Measurements from ENCODE around the gene GNAT2.
"Not testable (repeated sequence)": the region's sequence is repeated elsewhere in the genome, so short reads cannot be mapped to it uniquely, and the experiment has no call there.

Gene GNAT2

DNA sequence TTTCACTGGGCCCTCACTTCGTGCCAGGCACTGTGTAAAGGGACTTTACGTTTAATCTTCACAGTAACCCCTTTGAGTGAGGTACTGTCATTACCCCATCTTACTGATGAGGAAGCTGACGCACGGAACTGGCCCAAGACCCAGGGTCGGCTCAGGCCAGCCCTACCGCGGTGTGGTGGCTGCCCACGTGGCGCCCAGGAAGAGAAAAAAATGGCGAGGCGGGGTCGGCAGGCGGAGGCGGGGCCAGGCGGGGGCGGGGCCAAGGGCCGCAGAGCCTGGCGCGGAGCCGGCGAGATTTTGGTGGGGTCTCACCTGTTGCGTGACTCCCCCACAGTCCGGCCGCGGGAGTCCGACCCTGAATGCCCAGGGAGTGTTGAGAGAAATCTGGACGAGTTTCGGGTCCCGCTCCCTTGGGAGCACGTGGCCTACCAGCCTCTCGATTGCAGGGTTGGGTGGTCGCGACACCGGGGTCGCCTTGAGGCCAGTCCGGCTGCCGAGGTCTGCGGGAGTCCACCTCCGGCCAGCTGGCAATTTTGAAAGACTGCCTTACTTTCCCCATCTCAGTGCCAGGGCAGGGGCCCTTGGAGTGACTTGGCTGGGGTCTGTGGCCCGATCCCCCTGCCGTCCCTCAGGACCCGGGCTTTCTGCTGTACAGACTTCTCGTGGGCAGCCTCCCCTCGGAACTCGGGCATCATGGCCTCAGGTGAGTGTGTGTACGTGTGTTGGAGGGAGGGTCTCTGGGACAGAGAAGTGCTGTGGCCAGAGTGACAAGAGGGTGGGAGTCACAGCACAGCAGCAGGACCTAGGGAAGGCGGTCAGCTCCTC lies at the start of gene GNAT2, which contains the start of gene AMPD2:
Gene GNAT2, minus strand, starts transcription at position 41 of the 825 bp plus-strand sequence. CDS start 6,746 bp downstream, outside the sequence.
Gene AMPD2, plus strand, starts transcription at position 262 of the 825 bp plus-strand sequence. CDS start 1,339 bp downstream, outside the sequence.
- DNase-seq (ENCODE audit: low read depth in 2 of 2, low spot score in 1 of 2) = peak; percentile 40 to 47

DNA sequence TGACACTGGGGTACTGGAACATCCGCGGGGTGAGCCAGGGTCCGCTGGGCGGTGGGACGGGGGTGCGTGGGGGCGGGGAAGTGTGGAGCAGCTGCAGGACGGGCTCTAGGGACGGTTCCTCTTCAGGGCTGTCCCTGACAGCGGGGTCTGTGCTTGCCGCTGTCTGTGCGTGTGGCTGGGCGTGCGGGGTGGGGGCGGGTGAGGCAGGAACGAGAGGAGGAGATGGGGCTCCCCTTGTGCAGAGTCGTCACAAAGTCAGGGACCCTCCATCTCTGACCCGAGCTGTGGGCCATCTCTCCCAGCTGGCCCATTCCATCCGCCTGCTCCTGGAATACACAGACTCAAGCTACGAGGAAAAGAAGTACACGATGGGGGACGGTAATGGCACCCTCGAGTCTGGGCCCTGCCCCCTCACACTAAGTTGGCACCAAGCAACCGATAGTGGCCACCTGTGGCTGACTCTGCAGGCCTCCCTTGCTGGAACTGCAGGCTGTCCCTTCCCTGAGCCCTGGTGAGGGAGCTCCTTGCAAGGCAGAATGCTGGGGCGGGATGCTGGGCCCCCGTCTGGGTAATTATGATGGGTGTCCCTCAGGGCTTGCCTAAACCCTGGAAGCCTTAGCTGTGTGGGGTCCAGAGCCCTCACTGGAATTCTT lies 48.8 kb upstream of the GNAT2 start:
- no peak for DNase-seq (ENCODE audit: low read depth in 2 of 2, low spot score in 1 of 2)

GRCh38 chr1:109667452-109668122 lies 48.2 kb upstream of the GNAT2 start, which contains the start of gene GSTM2:
Gene GSTM2, plus strand, starts transcription at chr1:109668057. Its CDS starts 59 bp downstream, at chr1:109668116.
- peak; percentile 34 to 39 for DNase-seq (ENCODE audit: low read depth in 2 of 2, low spot score in 1 of 2)

GRCh38 chr1:109664671-109665070 lies 45.3 kb upstream of the GNAT2 start:
- DNase-seq (ENCODE audit: low read depth in 2 of 2, low spot score in 1 of 2) = no peak

DNA sequence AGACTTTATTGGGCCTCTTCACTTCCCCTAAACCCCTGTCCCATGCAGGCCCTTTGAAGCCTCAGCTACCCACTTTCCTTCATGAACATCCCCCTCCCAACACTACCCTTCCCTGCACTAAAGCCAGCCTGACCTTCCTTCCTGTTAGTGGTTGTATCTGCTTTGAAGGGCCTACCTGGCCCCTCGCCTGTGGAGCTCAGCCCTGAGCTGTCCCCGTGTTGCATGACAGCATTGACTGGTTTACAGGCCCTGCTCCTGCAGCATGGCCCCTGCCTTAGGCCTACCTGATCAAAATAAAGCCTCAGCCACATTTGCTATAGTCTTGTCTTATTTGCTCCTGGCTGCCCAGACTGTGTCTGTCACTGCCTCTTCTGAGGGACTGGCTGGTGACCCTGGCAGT lies 42.0 kb upstream of the GNAT2 start:
- DNase-seq (ENCODE audit: low read depth in 2 of 2, low spot score in 1 of 2) = no peak

GRCh38 chr1:109660691-109661026 lies 41.2 kb upstream of the GNAT2 start:
- DNase-seq (ENCODE audit: low read depth in 2 of 2, low spot score in 1 of 2) = not testable (repeated sequence)

- no peak for DNase-seq (ENCODE audit: low read depth in 2 of 2, low spot score in 1 of 2)
Measured at GRCh38 chr1:109659997-109660690, 40.7 kb upstream of the GNAT2 start.

GRCh38 chr1:109659145-109659544 lies 39.7 kb upstream of the GNAT2 start:
- no peak for DNase-seq (ENCODE audit: low read depth in 2 of 2, low spot score in 1 of 2)

- no peak for DNase-seq (ENCODE audit: low read depth in 2 of 2, low spot score in 1 of 2)
Measured at GRCh38 chr1:109658533-109659042, 39.2 kb upstream of the GNAT2 start.

DNA sequence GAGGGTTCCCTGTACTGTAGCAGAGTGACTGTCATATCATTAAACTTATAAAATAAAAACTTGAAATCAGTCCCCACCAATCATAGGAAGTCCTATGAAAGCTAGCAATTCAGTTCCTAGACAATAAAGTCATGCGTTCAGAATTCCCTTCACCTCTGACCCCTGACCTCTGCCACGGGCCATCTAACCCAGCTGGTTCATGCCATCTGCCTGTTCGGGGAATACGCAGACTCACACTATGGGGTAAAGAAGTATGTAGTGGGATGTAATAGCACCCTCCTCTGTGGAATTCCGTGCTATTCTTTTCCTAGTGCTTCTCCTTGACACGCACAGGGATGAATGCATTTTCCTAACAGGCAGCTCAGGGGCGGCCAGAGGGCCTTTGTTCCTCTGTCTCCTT lies 38.6 kb upstream of the GNAT2 start:
- DNase-seq (ENCODE audit: low read depth in 2 of 2, low spot score in 1 of 2) = no peak

DNA sequence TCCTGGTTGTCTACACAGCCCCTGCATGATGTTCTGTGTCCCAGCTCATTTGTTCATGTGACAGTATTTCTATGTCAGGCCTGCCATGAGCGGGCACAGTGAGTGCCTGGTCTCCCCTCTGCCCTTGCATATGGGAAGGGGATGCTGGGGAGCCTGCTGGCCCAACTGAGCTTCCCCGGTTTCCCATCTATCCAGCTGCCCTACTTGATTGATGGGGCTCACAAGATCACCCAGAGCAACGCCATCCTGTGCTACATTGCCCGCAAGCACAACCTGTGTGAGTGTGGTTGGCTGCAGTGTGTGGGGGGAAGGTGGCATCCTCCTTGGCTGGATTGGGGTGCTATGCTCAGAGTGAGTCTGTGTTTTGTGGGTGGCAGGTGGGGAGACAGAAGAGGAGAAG lies 38.0 kb upstream of the GNAT2 start:
- DNase-seq (ENCODE audit: low read depth in 2 of 2, low spot score in 1 of 2) = no peak

- peak in 1 of 2 donors; percentile 38 for DNase-seq (ENCODE audit: low read depth in 2 of 2, low spot score in 1 of 2)
Measured at GRCh38 chr1:109655615-109656519, 36.5 kb upstream of the GNAT2 start, which contains the start of gene GSTM4. Gene GSTM4, plus strand, starts transcription at chr1:109656099. Its CDS starts 291 bp downstream, at chr1:109656390.

- DNase-seq (ENCODE audit: low read depth in 2 of 2, low spot score in 1 of 2) = no peak
Measured at GRCh38 chr1:109654519-109654918, 35.1 kb upstream of the GNAT2 start.

DNA sequence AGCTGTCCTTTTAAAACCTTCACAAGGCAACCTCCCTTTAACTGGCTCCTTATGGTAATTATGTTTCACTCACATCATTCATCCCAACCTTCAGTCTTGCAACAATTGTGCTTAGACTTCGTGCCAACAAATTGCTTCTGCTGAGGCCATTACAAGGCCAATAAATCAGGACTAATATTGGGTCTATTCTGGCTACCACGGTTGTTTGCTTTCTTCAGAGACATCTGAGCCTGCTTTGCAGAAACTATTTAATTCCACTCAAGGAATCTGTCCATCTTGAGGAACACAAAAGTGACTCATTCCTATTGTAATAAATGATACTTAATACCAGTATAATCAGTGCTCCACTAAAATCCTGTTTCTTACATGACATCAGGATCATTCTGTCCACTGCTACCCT lies 33.9 kb upstream of the GNAT2 start:
- no peak for DNase-seq (ENCODE audit: low read depth in 2 of 2, low spot score in 1 of 2)

GRCh38 chr1:109652402-109652801 lies 33.0 kb upstream of the GNAT2 start:
- no peak for DNase-seq (ENCODE audit: low read depth in 2 of 2, low spot score in 1 of 2)

DNA sequence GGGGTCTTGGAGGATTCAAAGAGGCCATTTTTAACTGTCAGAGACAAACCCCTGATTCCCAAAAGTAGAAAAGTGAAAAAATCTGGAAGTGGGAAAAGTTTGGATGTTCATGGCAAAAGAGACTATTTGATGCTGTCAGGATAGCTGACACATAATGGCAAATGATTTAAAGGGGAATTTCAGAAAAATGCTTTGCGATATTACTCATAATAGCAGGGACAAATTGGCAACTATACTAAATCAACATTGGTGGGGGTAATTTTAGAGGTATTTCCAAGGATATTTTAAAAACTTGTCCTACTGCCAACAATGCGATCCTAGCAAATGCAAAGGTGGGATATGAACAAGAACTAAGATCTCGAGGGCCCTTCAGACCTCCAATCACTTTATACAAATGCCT lies 31.2 kb upstream of the GNAT2 start:
- DNase-seq (ENCODE audit: low read depth in 2 of 2, low spot score in 1 of 2) = no peak

DNA sequence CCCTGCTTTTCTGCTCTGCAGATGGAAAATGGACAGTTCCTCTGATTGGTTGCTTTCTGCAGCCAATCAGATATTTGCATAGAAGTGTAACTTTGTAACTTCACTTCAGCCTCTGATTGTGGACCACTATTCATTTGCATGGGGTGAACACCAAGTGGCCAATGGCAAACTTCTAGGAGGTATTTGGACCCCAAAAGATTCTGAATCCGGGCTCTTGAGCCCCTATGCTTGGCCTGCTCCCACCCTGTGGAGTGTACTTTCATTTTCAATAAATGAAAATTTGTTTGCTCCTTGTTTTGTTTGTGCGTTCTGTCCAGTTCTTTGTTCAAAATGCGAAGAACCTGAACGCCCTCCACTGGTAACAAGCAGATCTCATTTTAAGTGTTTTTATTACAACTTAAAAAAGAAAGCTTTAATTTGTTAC lies 30.1 kb upstream of the GNAT2 start:
- DNase-seq (ENCODE audit: low read depth in 2 of 2, low spot score in 1 of 2) = no peak

GRCh38 chr1:109644670-109645069 lies 25.3 kb upstream of the GNAT2 start:
- DNase-seq (ENCODE audit: low read depth in 2 of 2, low spot score in 1 of 2) = no peak

GRCh38 chr1:109643385-109644230 lies 24.2 kb upstream of the GNAT2 start:
- DNase-seq (ENCODE audit: low read depth in 2 of 2, low spot score in 1 of 2) = peak; percentile 77
